ENCODE results near the gene BPIFB2.

BPIFB2 gene

DNA sequence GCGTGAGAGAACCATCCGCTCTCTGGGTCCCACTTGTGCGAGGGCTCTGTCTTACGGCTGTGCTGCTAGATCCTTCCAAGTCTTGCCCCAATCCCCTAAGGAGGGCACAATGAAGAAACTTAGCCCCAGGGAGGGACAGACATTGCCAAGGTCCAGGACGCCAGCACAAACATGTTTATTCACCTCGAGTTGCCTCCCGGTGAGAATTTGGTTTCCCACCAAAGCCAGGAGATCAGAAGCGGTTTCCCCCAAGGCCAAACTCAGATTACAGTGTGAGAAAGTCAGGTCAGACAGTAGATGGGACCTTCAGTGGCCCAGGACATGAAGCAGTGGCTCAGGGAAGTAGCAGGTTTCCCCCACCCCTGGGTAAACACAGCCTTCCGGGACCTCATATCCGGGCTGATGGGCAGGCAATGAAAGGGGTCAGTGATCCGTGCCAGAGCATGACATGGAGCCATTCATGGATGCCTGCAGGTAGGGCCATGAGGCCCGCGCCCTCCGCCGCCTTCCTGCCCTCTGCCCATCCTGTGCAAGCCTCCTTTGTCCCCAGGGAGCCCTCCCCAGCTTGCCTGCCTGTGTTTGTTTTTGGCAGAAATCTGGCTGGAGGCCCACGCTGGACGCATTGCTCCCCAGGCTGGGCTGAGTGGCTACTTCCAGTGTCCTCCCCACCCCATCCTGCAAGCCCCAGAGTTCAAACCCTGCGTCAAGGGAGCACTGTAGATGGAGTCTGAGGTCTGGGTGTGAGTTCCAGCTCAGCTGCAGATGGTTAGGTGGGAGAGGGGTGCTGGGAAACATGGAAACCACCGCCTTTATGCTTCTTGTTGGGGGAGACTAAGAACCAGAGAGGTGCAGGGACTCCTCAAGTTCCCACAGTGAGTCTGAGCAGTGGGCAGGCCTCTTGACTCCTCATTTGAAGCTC lies 2.0 kb downstream of the BPIFB2 start:
- DNase-seq, result no peak

DNA sequence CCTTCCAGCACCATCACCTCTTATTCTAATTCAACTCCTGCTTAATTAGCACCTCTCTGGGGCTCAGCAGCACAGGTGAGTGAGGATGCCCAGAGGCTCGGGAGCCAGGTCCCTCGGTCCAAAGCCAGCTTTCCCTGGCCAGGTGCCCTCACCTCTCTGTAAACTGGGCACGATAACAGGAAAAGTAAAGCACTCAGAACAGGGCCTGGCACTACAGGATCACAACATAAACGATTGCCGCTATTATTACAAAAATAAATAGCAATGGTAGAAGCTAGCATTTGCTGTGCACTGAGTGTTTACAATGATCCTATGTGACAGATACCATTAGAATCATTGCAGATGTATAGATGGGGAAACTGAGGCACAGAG lies 2.6 kb downstream of the BPIFB2 start:
- no peak for DNase-seq

DNA sequence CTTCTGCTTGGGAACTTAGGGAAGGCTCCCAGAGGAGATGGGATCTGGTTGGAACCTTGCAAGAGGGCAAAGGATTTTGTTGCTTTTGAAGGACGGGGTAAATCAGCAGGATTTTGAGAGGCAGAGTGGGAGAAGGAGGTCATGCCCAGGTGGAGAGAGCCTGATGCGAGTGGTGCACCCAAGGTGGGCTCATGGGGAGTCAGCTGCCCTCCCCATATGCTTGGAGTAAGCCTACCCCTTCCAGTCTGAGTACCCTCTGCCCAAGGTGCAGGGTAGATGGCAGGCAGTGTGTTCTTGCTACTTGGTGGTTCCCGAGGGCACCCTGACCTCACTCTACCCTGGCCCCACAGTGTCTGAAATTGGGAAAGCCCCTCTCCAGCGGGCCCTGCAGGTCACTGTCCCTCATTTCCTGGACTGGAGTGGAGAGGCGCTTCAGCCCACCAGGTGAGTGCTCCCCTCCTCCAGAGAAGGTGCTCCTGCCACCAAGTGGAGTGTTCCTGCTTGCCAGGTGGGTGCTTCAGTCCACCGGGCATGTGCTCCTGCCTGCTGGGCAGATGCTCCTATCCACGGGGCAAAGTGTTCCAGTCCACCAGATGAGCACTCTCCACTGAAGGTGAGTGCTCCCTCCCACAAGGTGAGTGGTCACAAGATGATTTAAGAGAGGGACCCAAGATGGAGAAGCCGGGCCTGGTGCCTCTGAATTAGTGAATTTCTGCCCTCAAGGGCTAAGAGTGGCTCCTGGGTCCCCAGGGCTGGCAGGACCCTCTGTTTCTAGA lies 3.4 kb downstream of the BPIFB2 start:
- no peak for DNase-seq

DNA sequence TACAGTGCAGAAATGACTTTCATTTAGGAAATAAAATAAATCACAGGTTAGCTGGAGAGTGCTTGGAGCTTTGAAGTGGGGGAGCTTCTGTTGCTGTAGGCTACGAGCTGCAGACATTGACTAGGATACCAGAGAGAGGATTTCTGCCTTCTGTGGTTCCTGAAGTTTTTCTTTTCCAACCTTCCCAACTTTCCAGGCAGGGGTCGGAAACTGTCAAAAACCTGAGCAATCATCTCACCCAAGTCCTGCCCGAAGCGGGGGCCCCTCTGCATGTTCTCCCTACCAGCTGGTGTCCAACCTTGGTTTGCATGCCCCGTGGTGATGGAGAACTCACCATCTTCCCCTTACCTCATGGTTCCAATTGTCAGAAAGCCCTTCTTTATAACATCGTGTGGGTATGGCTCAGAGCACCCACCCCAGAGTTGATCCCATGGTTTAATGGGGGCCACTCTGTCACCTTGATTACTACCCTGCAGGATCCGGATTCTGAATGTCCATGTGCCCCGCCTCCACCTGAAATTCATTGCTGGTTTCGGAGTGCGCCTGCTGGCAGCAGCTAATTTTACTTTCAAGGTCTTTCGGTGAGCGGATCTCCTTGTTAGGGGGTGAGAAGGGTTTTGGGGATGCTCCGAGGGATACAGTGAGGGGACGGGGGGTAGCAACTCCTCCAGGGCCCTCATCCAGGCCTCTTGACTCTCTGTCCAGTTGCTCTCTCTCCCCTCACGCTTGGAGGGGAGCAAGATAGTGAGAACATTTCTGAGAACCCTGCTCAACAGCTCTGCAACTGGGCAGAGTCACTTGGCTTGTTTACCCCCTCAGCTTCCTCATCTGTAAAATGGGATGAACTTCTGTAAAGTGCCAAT lies 5.1 kb downstream of the BPIFB2 start:
- DNase-seq, result no peak

DNA sequence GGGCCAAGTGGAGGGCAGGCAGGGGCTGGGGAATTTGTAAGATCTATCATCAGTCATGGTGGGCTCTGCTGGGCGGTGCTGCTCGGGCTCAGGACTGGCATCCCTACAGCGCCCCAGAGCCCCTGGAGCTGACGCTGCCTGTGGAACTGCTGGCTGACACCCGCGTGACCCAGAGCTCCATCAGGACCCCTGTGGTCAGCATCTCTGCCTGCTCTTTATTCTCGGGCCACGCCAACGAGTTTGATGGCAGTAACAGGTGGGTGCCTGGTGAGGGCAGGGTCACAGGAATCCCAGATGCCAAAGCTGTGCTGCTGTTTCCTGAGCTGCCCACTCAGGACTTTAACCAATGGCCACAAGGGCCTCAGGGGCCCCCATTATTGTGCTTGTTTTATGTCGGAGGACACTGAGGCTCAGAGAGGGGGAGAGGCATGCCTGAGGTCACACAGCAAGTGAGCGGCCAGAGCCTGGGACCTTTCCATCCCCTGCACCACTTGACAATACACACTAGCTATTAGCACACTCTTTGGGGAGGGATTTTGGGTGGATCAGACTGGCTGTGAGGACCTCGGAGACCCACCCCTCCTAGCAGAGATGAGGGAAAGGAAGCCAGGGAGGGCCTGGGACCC lies 6.3 kb downstream of the BPIFB2 start:
- no peak for DNase-seq

DNA sequence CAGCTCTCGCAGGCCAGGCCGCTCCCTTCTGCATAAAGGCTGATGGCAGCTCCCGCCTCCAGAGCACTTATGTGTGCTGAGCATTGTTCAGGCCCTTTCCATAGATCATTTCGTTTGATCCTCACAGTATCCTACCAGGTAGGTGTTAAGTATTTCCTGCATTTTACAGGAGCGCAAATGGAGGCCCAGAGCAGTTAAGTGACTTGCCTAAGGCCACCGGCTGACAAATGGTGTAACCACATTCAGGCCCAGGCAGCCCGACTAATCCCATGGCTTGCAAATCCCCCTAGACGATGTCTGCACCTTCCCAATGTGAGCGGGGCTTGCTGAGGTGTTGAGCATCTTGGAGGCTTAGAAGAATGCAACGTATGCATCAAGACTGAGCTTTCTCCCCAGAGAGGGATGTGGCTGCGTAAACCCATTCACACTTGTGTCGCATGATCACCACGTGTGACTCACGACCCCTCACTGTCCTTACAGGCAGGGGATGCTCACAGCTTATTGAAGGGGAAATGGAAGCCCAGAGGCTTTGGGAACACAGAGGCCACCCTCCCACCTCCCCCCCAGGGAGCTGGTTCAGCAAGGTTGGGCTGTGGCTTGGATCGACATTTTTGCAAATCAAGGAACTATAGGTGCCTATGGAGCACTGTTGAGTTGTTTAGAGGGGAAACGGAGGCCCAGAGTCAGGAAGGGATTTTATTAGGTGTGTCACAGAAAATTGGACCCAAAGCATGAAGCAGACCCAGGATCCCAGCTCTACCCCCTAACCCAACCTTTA lies 7.0 kb downstream of the BPIFB2 start:
- no peak for DNase-seq

DNA sequence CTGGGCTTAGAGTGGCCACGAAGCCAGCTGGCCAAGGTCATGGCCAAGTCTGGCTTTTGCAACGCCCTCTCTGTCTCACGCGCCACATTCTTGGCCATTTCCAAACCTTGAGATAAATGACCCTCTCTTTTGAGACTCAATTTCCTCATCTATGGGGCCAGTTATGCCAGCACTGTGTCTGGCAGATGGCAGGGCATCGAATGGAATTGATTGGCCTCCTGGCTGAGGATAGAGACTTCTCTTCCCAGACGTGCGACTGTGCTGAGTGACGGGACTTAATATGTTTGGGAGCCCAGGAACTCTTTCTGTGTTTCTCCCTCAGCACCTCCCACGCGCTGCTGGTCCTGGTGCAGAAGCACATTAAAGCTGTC lies 7.6 kb downstream of the BPIFB2 start:
- DNase-seq, result no peak

DNA sequence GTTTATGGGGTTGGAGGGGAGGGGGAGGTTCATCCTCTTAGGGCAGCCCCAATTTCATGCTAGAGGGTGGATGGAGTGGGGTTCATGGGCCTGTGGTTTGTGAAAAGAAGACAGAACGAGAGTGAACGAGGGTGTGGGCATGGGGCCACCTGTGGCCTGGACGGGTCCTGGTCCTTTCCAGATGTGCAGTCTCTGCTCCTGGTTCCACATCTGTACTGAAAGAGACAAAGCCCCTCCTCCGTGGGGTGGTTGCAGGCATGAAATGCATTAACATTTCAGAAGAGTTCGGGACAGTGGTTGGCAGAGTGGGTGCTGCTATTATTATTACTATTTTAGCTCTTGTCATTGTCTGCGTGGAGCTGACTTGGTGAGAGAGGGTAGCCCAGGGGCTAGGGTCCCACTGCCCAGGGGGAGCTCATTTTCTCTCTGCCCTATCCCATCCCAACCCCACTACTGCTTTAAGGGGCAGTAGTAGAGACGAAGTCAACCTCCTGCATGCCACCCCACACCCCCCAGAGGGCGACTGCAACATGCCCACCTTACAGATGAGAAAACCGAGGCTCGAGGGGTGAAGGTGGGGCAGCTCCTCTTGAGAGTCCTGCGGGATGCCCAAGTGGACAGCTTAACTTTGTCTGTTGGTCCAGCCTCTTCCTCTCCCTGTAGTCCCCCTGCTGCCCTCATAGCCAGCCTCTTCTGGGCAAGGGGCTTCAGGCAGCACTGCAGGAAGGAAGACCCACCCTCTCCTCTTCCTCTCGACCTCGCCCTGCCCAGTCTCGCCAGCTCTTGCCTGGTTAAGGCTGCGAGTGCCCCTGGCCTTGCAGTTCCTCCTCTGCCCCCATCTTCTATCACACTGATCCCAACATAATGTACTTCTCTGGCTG lies 8.4 kb downstream of the BPIFB2 start:
- no peak for DNase-seq

DNA sequence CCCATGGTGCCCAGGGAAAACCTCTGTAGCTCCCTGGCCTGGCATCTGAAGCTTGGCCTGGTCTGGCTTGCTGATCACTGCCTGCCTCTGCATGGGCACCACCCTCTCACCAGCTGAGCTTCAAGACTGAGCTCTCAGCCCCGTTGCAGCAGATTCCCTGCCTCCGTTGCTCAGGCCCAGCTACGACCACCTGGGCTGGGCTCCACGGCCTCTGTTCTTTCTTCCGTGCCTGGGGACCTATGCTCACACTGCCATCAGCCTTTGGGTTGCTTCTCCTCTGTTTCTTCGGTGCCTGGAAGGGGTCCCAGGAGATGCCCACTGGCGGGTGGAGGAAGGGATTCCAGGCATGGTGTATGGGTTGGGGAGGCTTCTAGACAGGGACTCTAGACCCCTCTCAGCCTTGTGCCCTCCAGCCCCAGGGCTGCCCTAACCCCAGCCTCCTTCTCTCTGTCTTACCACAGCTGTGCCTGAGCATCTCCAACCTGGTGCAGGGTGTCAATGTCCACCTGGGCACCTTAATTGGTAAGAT lies 9.1 kb downstream of the BPIFB2 start:
- DNase-seq, result no peak

DNA sequence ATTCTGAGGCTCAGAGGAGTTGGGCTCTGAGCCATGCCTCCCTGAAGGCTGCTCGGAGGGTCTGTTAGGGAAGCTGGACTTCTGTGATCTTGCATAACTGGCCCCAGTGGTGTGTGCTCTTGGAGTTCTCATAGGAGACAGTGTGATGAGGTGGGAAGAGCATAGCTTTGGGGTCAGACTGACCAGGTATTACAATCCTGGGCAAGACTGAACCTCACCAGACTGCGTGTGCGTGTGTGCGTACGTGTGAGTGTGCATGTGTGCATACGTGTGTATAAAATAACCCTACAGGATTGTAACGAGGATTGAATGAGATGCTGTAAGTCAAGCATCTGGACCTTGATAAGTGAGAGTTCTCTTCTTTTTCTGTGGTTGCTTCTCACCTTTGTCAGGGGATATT lies 10.0 kb downstream of the BPIFB2 start:
- DNase-seq, result no peak

DNA sequence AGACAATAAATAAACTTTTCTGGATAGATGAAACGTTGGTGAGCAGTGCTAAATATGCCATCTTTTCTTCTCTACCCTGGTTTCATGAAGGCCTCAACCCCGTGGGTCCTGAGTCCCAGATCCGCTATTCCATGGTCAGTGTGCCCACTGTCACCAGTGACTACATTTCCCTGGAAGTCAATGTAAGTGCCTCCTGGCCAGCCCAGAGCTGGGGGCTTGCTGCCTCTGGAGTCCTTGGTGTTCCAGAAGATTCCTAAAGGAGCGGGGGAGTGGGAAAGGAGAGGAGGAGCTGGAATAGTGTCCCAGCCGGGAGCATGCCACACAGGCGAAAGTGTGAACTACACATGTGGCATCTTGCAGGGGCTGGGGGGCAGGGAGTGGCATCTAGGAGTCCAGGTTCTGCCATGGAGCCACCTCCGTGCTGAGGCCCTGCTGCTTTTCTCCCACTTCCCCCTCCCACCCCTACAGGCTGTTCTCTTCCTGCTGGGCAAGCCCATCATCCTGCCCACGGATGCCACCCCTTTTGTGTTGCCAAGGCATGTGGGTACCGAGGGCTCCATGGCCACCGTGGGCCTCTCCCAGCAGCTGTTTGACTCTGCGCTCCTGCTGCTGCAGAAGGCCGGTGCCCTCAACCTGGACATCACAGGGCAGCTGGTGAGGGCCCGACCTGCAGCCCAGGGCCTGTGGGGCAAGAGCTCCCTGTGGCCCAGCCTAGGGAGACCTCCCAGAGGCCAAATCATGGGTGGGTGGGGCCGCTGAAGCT lies 10.8 kb downstream of the BPIFB2 start:
- DNase-seq, result no peak

DNA sequence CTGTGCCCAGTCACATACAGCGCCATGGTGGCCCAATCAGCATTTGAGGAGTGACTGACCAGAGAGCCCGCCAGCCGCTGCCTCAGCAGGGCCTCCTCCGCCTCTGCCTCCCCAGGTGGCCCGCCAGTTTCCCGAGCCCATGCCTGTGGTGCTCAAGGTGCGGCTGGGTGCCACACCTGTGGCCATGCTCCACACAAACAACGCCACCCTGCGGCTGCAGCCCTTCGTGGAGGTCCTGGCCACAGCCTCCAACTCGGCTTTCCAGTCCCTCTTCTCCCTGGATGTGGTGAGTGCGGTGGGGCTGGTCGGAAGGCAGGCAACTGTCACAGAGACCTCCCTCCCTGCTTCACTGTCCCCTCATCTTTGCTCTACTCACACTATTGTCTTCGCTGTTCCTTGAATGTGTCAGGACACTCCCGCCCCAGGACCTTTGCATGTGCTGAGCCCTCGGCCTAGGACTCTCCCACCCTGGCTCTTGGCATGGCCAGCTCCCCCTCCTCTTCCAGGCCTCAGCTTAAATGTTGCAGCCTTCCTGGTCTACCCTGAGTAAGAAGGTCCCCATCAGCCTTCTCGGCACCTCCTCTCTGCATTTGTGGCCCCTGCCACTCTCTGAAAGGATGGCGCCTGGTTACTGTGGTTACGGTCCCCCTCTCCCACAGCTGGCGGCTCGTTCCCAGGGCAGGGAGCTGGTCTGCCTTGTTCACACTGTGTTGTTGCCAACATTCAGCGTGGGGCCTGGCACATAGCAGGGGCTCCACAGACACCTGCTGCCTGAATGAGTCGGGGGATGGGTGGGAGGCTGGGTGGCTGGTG lies 12.2 kb downstream of the BPIFB2 start:
- DNase-seq, result no peak

DNA sequence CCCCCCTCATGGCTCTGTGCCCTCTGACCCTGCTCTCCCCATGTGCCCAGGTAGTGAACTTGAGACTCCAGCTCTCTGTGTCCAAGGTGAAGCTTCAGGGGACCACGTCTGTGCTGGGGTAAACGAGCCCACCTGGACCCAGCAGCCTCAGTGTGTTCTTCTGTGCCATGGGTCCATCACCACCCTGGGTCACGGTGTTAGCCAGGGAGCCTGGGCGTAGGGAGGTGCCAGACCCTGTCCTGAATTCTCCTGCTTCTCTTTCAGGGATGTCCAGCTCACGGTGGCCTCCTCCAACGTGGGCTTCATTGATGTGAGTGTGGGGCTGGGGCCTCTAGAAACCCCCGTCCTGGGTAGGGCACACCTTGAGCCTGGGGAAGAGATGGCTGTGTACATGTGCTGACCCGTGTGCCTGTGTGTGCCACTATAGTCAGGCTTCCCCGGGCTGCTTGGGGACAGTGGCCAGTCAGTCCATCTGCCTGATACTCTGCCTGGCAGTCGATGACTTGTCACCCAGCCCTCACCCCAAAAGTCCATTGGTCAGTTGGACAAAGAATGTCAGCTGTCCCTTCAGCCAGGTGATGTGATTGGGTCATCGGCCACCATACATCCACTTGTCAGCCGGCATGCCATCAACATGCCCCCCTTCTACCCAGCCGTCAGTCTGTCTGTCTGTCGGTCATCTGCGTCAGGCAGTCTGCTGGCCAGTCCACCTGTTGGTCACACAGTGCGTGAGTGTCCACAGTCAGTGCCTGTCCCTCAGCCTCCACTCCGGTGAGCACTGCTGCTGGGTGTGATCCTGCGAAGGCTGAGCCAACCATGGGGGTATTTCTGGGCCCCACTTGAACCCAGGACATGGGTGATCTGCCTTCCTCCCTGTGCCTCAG lies 13.0 kb downstream of the BPIFB2 start:
- no peak for DNase-seq

DNA sequence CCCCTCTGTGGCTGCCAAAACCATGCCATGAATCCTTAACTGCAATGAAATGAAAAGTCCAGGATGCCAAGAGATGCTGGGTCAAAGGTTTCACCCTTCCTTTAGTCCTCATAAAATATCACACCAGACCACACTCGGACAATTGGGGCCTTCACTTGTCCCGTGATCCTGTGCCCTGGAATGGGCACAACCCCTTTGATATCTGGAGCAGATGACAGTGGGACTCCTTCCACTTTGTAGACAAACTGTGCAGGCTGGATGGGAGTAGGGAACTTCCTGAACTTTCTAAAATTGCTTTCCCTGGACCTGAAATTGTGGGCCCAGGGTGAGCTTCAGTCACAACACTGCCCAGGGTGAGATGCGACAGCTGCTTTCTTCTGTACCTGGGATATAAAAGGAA lies 14.4 kb downstream of the BPIFB2 start:
- no peak for DNase-seq

DNA sequence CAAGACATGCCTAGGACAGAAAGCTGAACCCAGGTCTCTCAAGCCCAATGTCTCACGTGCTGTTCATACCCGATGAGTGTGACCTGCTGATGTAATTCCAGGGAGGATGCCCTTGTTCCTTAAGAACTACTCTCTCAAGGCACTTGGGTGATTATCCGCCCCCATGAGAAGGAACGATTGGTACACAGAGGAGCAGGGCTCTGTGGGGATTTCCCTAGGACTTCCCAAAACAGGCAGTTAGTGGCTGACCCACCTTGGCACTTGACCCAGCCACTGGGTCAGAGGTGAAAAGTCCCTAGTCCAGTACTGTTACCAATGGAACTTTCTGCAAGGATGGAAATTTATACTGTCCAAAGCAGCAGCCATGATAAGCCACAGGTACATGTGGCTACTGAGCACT lies 14.8 kb downstream of the BPIFB2 start:
- DNase-seq, result no peak

DNA sequence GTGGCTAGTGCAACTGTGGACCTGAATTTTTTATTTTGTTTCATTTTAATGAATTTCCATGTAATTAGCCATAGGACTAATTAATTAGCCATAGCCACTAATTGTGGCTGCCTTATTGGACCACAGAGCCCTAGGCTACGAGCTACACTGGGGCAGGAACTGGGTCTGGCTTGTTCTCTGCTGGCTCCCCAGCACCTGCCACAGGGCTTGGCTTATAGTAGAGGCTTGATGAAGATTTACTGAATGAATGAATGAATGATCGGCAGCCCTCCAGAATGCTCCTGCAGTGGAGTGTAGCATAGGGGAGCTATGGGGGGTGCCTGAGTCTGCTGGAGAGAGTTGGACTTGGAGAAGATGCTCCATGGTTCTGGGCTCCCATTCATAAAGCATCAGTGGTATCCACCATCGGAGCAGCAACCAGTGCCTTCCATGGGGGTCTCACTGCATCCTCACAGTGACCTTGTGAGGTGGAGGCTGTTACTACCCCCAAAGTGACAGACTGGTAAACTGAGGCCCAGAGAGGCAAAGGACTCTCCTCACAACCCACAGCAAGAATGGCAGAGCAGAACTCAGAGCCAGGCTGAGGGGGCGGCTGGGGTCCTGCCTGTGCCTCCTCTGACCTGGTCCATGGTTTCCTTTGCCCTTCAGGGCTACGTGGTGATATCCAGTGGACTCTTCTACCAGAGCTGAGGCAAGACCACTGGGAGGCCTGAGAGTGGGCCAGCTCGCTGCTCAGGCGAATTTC lies 15.4 kb downstream of the BPIFB2 start:
- no peak for DNase-seq

Data from hematopoietic multipotent progenitor cell treated with erythropoietin and hydrocortisone succinate and interleukin-3 and kit ligand, for 4 days (in vitro differentiated cells).